ENCODE measurements around the gene TESK2. TPM values are rescaled to one million over a fixed set of nuclear protein-coding genes. Genes with fewer than 3 reads are reported as not detected.

The TESK2 gene
- total RNA-seq, 1 donor from 2014 or later: 14.9 TPM

GRCh38 chr1:45325851-45326506 is 165.0 kb downstream of the TESK2 start:
- Histone ChIP-seq H3K9ac (no peak overlapping the region), H3F3A (ENCODE audit: low read depth) (peaks cover 34% of the 10 kb centered on the region), H3K4me1 (peaks cover 28% of the 10 kb centered on the region), H3K27ac (no peak overlapping the region), H3K79me2 (ENCODE audit: low read depth) (no peaks in the 10 kb centered on the region), H4K20me1 (ENCODE audit: low read depth) (no peaks in the 10 kb centered on the region), H3K4me3 (no peak overlapping the region), H3K9me3 (ENCODE audit: low read depth) (no peaks in the 10 kb centered on the region), H3K4me2 (peak overlapping the region; percentile 50), H2AFZ (replicated peaks) (no peak overlapping the region), H3K27me3 (no peaks in the 10 kb centered on the region), H3K36me3 (no peaks in the 10 kb centered on the region)
- Mint-ChIP-seq H3K9me3 (no peaks in the 10 kb centered on the region), H3K4me3 (peak overlapping the region; percentile 76), H3K27ac (peak overlapping the region; percentile 81), H3K36me3 (peaks cover 9% of the 10 kb centered on the region), H3K4me1 (peaks cover 38% of the 10 kb centered on the region), H3K27me3 (ENCODE audit: insufficient read depth, low read depth) (peaks cover 8% of the 10 kb centered on the region)
- no peak for TF ChIP-seq EZH2phosphoT487 (IDR thresholded peaks at IDR 0.05)
- TF ChIP-seq, protein P1, sequence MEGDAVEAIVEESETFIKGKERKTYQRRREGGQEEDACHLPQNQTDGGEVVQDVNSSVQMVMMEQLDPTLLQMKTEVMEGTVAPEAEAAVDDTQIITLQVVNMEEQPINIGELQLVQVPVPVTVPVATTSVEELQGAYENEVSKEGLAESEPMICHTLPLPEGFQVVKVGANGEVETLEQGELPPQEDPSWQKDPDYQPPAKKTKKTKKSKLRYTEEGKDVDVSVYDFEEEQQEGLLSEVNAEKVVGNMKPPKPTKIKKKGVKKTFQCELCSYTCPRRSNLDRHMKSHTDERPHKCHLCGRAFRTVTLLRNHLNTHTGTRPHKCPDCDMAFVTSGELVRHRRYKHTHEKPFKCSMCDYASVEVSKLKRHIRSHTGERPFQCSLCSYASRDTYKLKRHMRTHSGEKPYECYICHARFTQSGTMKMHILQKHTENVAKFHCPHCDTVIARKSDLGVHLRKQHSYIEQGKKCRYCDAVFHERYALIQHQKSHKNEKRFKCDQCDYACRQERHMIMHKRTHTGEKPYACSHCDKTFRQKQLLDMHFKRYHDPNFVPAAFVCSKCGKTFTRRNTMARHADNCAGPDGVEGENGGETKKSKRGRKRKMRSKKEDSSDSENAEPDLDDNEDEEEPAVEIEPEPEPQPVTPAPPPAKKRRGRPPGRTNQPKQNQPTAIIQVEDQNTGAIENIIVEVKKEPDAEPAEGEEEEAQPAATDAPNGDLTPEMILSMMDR (IDR thresholded peaks at IDR 0.05): no peak
- no peak for DNase-seq (ENCODE audit: low spot score)

- no peak overlapping the region for H3K4me3 ChIP-seq
- no peaks in the 10 kb centered on the region for H3K36me3 Mint-ChIP-seq
- TF ChIP-seq EZH2 (IDR thresholded peaks at IDR 0.05): no peak
- TF ChIP-seq EZH2phosphoT487 (IDR thresholded peaks at IDR 0.05): no peak
- TF ChIP-seq, protein P1 (IDR thresholded peaks at IDR 0.05): no peak
- no peak overlapping the region for H3K4me3 Mint-ChIP-seq
- peaks cover 16% of the 10 kb centered on the region for H3K4me1 ChIP-seq
- peaks cover 20% of the 10 kb centered on the region for H3K4me1 Mint-ChIP-seq
- H3K27me3 ChIP-seq: no peaks in the 10 kb centered on the region
- H3F3A ChIP-seq (ENCODE audit: low read depth): peaks cover 5% of the 10 kb centered on the region
- peaks cover 8% of the 10 kb centered on the region for H3K27me3 Mint-ChIP-seq (ENCODE audit: insufficient read depth, low read depth)
- DNase-seq (ENCODE audit: low spot score): no peak
- no peaks in the 10 kb centered on the region for H3K9me3 Mint-ChIP-seq
- no peak overlapping the region for H2AFZ ChIP-seq (replicated peaks)
- H4K20me1 ChIP-seq (ENCODE audit: low read depth): no peaks in the 10 kb centered on the region
- H3K9ac ChIP-seq: no peak overlapping the region
- H3K79me2 ChIP-seq (ENCODE audit: low read depth): no peaks in the 10 kb centered on the region
- no peaks in the 10 kb centered on the region for H3K9me3 ChIP-seq (ENCODE audit: low read depth)
- H3K27ac Mint-ChIP-seq: no peak overlapping the region
- H3K36me3 ChIP-seq: no peaks in the 10 kb centered on the region
- no peak overlapping the region for H3K27ac ChIP-seq
- H3K4me2 ChIP-seq: no peak overlapping the region
These were observed 168.4 kb downstream of the TESK2 start for GRCh38 chr1:45322486-45323040.

DNA sequence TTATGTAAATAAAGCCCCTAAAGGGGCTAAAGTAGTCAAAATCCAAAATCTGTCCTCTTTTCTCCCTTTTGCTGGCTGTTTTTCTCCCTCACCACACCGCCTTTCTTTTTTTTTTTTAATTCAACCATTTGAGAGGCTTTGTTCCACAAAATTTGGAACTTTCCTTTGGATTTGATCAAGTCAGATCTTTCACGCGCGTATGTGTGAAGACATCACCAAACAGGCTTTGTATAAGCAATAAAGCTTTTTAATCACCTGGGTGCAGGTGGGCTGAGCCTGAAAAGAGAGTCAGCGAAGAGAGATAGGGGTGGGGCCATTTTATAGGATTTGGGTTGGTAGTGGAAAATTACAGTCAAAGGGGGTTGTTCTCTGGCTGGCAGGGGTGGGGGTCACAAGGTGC is 169.5 kb downstream of the TESK2 start:
- TF ChIP-seq, protein P1 (IDR thresholded peaks at IDR 0.05): no peak
- TF ChIP-seq EZH2phosphoT487 (IDR thresholded peaks at IDR 0.05) (no peak), EZH2 (IDR thresholded peaks at IDR 0.05) (no peak)
- H3K4me3 ChIP-seq: no peak overlapping the region
- H3K27me3 ChIP-seq: no peaks in the 10 kb centered on the region
- peaks cover 8% of the 10 kb centered on the region for H3K27me3 Mint-ChIP-seq (ENCODE audit: insufficient read depth, low read depth)
- no peak for DNase-seq (ENCODE audit: low spot score)
- peak overlapping the region; percentile 68 for H2AFZ ChIP-seq (replicated peaks)
- H3K27ac ChIP-seq: no peak overlapping the region
- H3K9me3 ChIP-seq (ENCODE audit: low read depth): no peaks in the 10 kb centered on the region
- no peaks in the 10 kb centered on the region for H3K9me3 Mint-ChIP-seq
- H3K36me3 Mint-ChIP-seq: no peaks in the 10 kb centered on the region
- H3K4me1 Mint-ChIP-seq: peaks cover 18% of the 10 kb centered on the region
- H3K27ac Mint-ChIP-seq: no peak overlapping the region
- no peak overlapping the region for H3K4me3 Mint-ChIP-seq
- peak overlapping the region; percentile 54 for H3K4me2 ChIP-seq
- H3K36me3 ChIP-seq: no peaks in the 10 kb centered on the region
- no peaks in the 10 kb centered on the region for H3K79me2 ChIP-seq (ENCODE audit: low read depth)
- no peak overlapping the region for H3K9ac ChIP-seq
- H3F3A ChIP-seq (ENCODE audit: low read depth): peaks cover 3% of the 10 kb centered on the region
- peaks cover 27% of the 10 kb centered on the region for H3K4me1 ChIP-seq
- no peaks in the 10 kb centered on the region for H4K20me1 ChIP-seq (ENCODE audit: low read depth)
